Tibial artery (tissue), 4 donors: Measurements from ENCODE around the gene CABP4.

Experiments used
- DNase-seq, 2 donors: peaks; one replicate each; pipeline ENCODE4 v3.0.0-alpha.2; 2019
- H3K27ac ChIP-seq, 2 donors: fragments of 200-600 bp; sonication (generic) in 1 of 2; 1 replicate in 1 of 2; 2 replicates in 1 of 2; pipeline ENCODE4 v1.5.1; 2018 to 2019; ENCODE audit warnings: mild to moderate bottlenecking in 1 of 2
- H3K27me3 ChIP-seq, 2 donors: fragments of 200-600 bp; sonication (generic) in 1 of 2; one replicate each; pipeline versions ENCODE4 v1.5.1 to v1.6.0; 2016 to 2019
- H3K36me3 ChIP-seq, 3 donors: fragments of 200-600 bp; sonication (generic) in 2 of 3; one replicate each; pipeline ENCODE4 v1.5.1; 2016 to 2019; ENCODE audit warnings: mild to moderate bottlenecking in 2 of 3
- H3K4me1 ChIP-seq, 4 donors: fragments of 200-600 bp; sonication (generic) in 2 of 4; 1 replicate in 3 of 4; 2 replicates in 1 of 4; pipeline ENCODE4 v1.5.1; 2016 to 2019
- H3K4me3 ChIP-seq, 2 donors: fragments of 200-600 bp; sonication (generic) in 1 of 2; 1 replicate in 1 of 2; 2 replicates in 1 of 2; pipeline ENCODE4 v1.5.1; 2018 to 2019; ENCODE audit warnings: mild to moderate bottlenecking in 2 of 2
- H3K9me3 ChIP-seq, 3 donors: fragments of 200-600 bp; sonication (generic) in 1 of 3; one replicate each; pipeline ENCODE4 v1.5.1; 2016 to 2019
- intact Hi-C: fragments of 100-400 bp; cut with DNase I; formaldehyde crosslinking; loops from one replicate; pipeline ENCODE4 v1.15.0; 2023; ENCODE audit warnings: low total_unique reads
- TF ChIP-seq, protein P1 (sequence below), 2 experiments: fragments of 200-600 bp in 1 of 2; fragments of 450-650 bp in 1 of 2; IDR thresholded peaks; one replicate each; pipeline ENCODE4 v1.5.1; 2017 to 2019; ENCODE audit warnings: antibody characterized with exemption in 2 of 2, mild to moderate bottlenecking in 1 of 2, moderate library complexity in 1 of 2

Gene CABP4

DNA sequence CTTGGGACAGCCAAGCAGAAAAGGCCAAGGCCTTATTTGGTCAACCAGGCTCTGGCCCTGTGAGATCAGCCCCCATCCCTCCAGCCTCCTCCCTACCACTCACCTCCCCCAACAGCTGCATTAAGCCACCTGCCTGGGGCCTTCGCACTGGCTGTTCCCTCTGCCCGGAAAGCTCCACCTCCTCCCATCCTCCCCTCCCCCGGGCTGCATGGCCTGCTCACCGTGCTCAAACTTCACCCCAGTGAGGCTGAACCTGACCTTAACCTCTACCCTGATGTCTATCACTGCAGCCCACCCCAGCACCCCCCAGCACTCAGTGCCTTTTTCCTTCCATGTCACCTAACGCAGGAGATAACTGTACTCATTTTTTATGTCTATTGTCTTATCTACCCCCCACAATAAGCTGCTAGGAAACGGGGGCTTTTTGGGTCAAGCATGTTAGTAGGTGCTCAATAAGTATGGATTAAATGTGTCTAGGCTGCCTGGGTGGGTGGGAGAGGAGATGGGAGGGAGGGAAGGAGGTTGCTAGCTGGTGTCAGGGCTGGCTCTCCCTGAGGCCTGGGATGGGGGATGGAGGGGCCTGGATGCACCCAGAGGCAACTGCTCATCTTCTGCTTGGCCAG, 18.6 kb upstream of the CABP4 start:
- peaks cover 20 to 99% (median 83%) of the 10 kb centered on the region in 3 donors for H3K36me3 ChIP-seq
- TF ChIP-seq, protein P1, sequence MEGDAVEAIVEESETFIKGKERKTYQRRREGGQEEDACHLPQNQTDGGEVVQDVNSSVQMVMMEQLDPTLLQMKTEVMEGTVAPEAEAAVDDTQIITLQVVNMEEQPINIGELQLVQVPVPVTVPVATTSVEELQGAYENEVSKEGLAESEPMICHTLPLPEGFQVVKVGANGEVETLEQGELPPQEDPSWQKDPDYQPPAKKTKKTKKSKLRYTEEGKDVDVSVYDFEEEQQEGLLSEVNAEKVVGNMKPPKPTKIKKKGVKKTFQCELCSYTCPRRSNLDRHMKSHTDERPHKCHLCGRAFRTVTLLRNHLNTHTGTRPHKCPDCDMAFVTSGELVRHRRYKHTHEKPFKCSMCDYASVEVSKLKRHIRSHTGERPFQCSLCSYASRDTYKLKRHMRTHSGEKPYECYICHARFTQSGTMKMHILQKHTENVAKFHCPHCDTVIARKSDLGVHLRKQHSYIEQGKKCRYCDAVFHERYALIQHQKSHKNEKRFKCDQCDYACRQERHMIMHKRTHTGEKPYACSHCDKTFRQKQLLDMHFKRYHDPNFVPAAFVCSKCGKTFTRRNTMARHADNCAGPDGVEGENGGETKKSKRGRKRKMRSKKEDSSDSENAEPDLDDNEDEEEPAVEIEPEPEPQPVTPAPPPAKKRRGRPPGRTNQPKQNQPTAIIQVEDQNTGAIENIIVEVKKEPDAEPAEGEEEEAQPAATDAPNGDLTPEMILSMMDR (IDR thresholded peaks at IDR 0.05): no peak
- intact Hi-C loops: no loop called here

DNA sequence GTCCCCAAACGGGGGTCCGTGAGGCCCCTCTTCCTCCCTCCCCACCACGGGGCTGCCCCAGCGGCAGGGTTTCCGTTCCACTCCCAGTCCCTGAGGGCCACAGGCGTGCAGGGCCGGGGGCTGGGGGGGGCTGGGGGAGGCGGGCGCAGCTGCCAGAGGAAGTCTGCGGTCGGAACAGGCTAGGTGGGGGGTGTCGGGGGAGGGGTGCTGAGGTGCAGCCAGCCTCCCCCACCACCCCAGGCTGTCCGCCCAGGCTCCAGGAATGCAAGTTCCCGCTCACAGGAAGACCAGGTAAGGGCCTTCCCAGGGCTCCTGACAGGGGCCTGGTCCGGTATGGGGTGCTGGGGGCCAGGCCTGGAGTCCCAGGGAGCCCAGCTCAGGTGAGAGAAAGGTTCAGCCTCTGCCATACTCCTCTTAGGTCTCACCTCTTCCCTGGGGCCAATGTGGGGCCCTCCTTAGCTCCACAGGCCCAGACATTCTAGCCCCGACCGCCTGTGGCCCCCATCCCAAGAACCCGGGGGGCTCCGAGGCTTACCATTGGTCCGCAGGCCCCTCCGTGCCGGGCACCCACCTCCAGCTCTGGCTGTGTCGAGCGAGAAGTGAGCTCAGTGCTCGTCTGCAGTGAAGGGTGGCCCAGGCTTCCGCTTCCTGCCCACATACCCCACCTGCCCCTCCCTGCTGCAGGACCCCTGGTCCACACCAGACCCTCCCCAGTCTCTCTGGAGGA, 17.9 kb upstream of the CABP4 start, which contains the start of gene PTPRCAP:
PTPRCAP (minus strand) TSS at position 601 of the 727 bp plus-strand sequence; CDS start at position 538, 63 bp downstream.
- no peak for DNase-seq
- intact Hi-C loops: no loop called here
- no peak within 1 kb of the TSS for H3K4me3 ChIP-seq
- H3K9me3 ChIP-seq: no peaks in the 10 kb centered on the region
- peaks cover 0 to 51% (median 32%) of the 10 kb centered on the region in 4 donors for H3K4me1 ChIP-seq
- TF ChIP-seq, protein P1 (IDR thresholded peaks at IDR 0.05): no peak
- no peaks in the 10 kb centered on the region for H3K27me3 ChIP-seq
- H3K36me3 ChIP-seq: peaks cover 13 to 99% (median 79%) of the 10 kb centered on the region in 3 donors
- peak within 1 kb of the TSS; percentile 51 to 71 for H3K27ac ChIP-seq

More for the DNA sequence above, 18.6 kb upstream of the CABP4 start:
- H3K9me3 ChIP-seq: no peaks in the 10 kb centered on the region
- no peak overlapping the region for H3K4me3 ChIP-seq
- H3K27ac ChIP-seq: peak overlapping the region; percentile 60 to 71
- H3K27me3 ChIP-seq: no peaks in the 10 kb centered on the region
- DNase-seq: peak in 1 of 2 donors; percentile 79
- H3K4me1 ChIP-seq: peaks cover 0 to 46% (median 28%) of the 10 kb centered on the region in 4 donors

DNA sequence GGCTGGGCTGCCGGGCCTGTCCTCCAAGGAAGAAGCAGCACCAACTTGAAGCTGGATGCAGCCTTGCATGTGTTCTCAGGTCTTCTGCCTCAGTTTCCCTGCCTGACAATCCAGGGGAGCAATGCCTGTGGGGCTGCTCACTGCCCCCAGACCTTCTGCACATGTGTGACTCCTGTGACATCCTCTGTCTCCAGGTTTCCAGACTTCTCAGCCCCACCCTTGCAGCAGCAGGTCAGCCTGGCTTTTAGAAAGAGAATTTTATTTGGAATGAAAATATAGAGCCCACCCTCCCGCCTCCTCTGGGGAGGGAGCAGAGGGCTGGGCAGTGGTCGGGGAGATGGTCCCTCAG, 17.4 kb upstream of the CABP4 start:
- H3K27me3 ChIP-seq: no peaks in the 10 kb centered on the region
- no peaks in the 10 kb centered on the region for H3K9me3 ChIP-seq
- peaks cover 0 to 56% (median 37%) of the 10 kb centered on the region in 4 donors for H3K4me1 ChIP-seq
- H3K27ac ChIP-seq: peak overlapping the region in 1 of 2 donors; percentile 71
- no peak overlapping the region for H3K4me3 ChIP-seq
- no peak for DNase-seq
- TF ChIP-seq, protein P1 (IDR thresholded peaks at IDR 0.05): no peak
- intact Hi-C loops: no loop called here
- peaks cover 7 to 95% (median 73%) of the 10 kb centered on the region in 3 donors for H3K36me3 ChIP-seq

DNA sequence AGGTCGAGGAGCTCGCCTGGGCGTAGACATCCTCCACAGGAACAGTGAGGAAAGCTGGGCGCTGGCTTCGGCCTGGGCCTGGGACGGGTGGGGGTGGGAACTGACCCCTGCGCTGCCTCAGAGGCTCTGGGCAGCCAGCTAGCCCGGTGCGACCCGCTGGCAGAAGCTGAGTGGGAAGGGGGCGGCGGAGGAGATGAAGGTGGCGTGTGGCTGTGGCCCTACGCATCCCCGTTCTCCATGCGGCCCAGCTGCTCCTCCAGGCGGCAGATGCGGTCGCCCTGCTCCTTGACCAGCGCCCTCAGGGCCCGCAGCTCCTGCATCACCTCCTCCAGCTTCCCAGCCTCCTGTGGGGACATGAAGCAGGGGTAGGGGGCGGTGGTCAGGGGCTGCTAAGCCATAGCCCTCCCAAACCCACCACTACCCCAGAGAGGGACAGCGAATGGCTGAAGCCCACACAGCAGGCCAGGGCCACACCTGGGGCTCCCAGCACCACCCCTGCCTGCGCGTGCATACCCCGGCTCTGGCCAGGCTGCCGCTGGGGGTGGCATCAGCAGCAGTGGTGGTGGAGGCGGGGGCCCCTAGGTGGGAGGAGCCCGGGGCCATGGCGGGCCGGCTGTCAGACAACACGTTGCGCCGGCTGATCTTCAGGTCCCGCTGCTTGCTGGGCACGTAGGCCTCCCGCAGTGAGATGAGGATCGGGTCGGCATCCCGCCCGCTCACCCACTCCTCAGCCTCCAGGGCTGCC, 16.8 kb upstream of the CABP4 start:
- TF ChIP-seq, protein P1 (IDR thresholded peaks at IDR 0.05): no peak
- Histone ChIP-seq H3K36me3 (peaks cover 2 to 89% (median 68%) of the 10 kb centered on the region in 3 donors), H3K9me3 (no peaks in the 10 kb centered on the region), H3K27me3 (no peaks in the 10 kb centered on the region), H3K4me1 (peaks cover 0 to 61% (median 37%) of the 10 kb centered on the region in 4 donors), H3K27ac (peak overlapping the region; percentile 51 to 64), H3K4me3 (no peak overlapping the region)
- no peak for DNase-seq
- intact Hi-C loops: no loop called here

DNA sequence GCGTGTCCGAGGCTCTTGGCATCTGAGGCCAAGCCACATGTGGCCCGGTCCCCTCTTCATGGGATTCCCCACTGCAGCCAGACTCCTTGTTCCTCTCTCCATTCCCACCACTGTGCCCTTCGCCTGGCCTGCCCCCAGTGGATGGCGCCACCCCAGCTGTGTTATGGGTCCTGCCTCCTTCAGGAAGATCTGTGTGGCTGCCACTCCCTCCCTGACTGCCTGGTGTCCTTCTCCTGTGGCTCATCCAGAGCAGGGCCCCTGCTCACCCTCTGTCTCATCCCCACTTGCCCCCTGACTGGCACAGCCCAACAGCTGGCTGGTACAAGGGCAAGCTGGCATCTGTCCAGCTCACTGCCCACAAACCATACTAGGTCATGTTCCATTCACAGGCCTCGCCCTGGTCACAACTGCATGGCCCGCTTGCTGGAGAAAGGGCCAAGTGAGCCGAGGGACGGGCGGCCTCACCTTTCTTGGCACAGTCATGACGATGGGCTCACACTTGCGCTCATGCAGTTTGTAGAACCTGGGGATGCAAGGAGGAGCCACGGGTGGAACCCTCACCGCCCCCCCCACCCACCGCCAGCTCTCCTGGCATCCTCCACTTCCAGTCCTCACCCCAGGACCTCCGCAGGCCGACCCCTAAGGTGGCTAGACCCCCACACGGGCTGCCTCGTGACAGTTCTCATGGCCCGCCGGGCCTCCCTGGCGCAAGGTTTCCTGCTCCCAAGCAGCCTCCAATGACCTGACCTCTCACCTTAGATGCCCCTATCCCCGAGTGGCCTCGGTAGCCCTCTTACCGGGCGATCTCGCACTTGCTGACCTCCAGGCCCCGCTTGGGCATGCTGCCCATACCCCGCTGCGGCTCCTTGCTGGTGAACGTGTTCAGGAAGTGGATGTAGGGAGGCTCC, 15.6 kb upstream of the CABP4 start:
- Histone ChIP-seq H3K4me3 (no peak overlapping the region), H3K9me3 (no peaks in the 10 kb centered on the region), H3K36me3 (peaks cover 0 to 77% (median 55%) of the 10 kb centered on the region in 3 donors), H3K27me3 (no peaks in the 10 kb centered on the region), H3K4me1 (peaks cover 0 to 68% (median 40%) of the 10 kb centered on the region in 4 donors), H3K27ac (peak overlapping the region; percentile 51 to 64)
- DNase-seq: peak in 1 of 2 donors; percentile 84
- TF ChIP-seq, protein P1 (IDR thresholded peaks at IDR 0.05): no peak
- intact Hi-C loops: no loop called here
